ENCODE results near the gene SETD1B. TPM values are rescaled to one million over a fixed set of nuclear protein-coding genes. Genes with fewer than 3 reads are reported as not detected.

The SETD1B gene
- total and polyA plus RNA-seq, 2 of the 4 experiments (the other 2 are of a cell fraction) = 0.90 to 5.1 TPM

GRCh38 chr12:121798787-121799155, 5.0 kb upstream of the SETD1B start:
- BruUV-seq (replicated peaks) = no TSS peak
- H3K27ac ChIP-seq (ENCODE audit: insufficient read depth, low read length) = peak overlapping the region; percentile 77
- dilution Hi-C loops (cut with HindIII; ENCODE audit: low sequenced_read_pairs, unreplicated experiment) = no loop called here

More at GRCh38 chr12:121798787-121799155, 5.0 kb upstream of the SETD1B start:
- ATAC-seq (ENCODE audit: low read depth) = no peak
- Histone ChIP-seq H4K5ac (ENCODE audit: low read depth, low read length) (0 out of 2 replicates have a peak overlapping the region, but pooled peaks have one; percentile 12), H3K4ac (ENCODE audit: low read depth, low read length) (peak overlapping the region; percentile 77), H3K23ac (ENCODE audit: low read depth, low read length) (peak overlapping the region; percentile 92), H3K56ac (ENCODE audit: extremely low read depth, insufficient read depth, low read length) (no peak overlapping the region; the same call in 1 of the 2 replicates), H3K18ac (ENCODE audit: low read depth, low read length) (no peak overlapping the region), H3K27me3 (ENCODE audit: control insufficient read depth, insufficient read depth, low read length) (no peaks in the 10 kb centered on the region), H2AK5ac (ENCODE audit: low read depth, low read length) (peak overlapping the region; percentile 78), H4K8ac (ENCODE audit: low read depth in 2 of 2, low read length in 2 of 2) (peak overlapping the region in 1 of 2 experiments; percentile 29; a peak in 3 of 4 replicates), H2BK15ac (ENCODE audit: low read depth, low read length) (no peak overlapping the region), H2AK9ac (replicated peaks; ENCODE audit: low read depth, low read length, poor library complexity) (peak overlapping the region; percentile 95), H3K14ac (replicated peaks; ENCODE audit: low read depth, low read length) (peak overlapping the region; percentile 61), H4K91ac (ENCODE audit: insufficient read depth, low read depth, low read length) (peak overlapping the region; percentile 78), H3K4me1 (ENCODE audit: control insufficient read depth, insufficient read depth, low read length) (peaks cover 34% of the 10 kb centered on the region), H3K9me3 (ENCODE audit: control insufficient read depth, insufficient read depth, low read length) (no peaks in the 10 kb centered on the region), H2BK120ac (ENCODE audit: low read depth, low read length) (peak overlapping the region; percentile 5; the same call in 1 of the 2 replicates), H3K4me2 (ENCODE audit: low read depth, low read length) (peak overlapping the region; percentile 88), H3K79me1 (ENCODE audit: low read depth in 1 of 2, low read length in 2 of 2) (peaks cover 6 to 57% of the 10 kb centered on the region in 2 experiments; a peak in 3 of 4 replicates), H4K20me1 (ENCODE audit: insufficient read depth, low read length) (peaks cover 11% of the 10 kb centered on the region), H3K9me1 (ENCODE audit: insufficient read depth, low read length) (peaks cover 4% of the 10 kb centered on the region; the same call in 1 of the 2 replicates), H2BK20ac (ENCODE audit: low read depth, low read length) (0 out of 2 replicates have a peak overlapping the region, but pooled peaks have one; percentile 18), H2AFZ (replicated peaks; ENCODE audit: low read length, poor library complexity) (no peak overlapping the region), H3K9ac (ENCODE audit: low read depth, low read length) (peak overlapping the region; percentile 67), H3K36me3 (ENCODE audit: control insufficient read depth, insufficient read depth, low read length) (peaks cover 9% of the 10 kb centered on the region; the same call in 1 of the 2 replicates), H2BK5ac (ENCODE audit: low read depth, low read length, poor library complexity, severe bottlenecking) (peak overlapping the region; percentile 73), H3K4me3 (ENCODE audit: insufficient read depth, low read depth, low read length) (peak overlapping the region; percentile 13; the same call in 1 of the 2 replicates)
- ChIA-PET POLR2A (ENCODE audit: unreplicated experiment) (no interaction called here), CTCF (interaction anchor here (0.5 to 2.3 kb wide), 3 partner anchors 13 to 90 kb away, joined by 3 to 8 read pairs (median 3); partner anchors contain the start of gene PSMD9)
- in situ Hi-C loops (cut with MboI; ENCODE audit: low sequenced_read_pairs) = no loop called here
- intact Hi-C loops (cut with micrococcal nuclease) = loop anchor here (5.0 to 10.0 kb wide), 2 partner anchors 224 to 244 kb away; partner anchors contain the start of gene BCL7A
- TF ChIP-seq ELK1 (IDR thresholded peaks at IDR 0.05; ENCODE audit: borderline replicate concordance, low read depth, low read length) = no peak
- no peak for TF ChIP-seq MAZ (IDR thresholded peaks at IDR 0.05; ENCODE audit: borderline replicate concordance, low read depth, low read length)
- TF ChIP-seq SMC3 (IDR thresholded peaks at IDR 0.05; ENCODE audit: low read depth, low read length) = no peak
- no peak for TF ChIP-seq POLR2A (IDR thresholded peaks at IDR 0.05; ENCODE audit: low read depth, low read length)
- no peak for TF ChIP-seq RCOR1 (IDR thresholded peaks at IDR 0.05; ENCODE audit: insufficient replicate concordance, low read length)
- WGBS, 2 experiments (ENCODE audit: extremely low coverage in 2 of 2, insufficient read length in 1 of 2) = 50% methylated on average over 6 of the region's 10 CpGs; no CpG with 5 or more reads in 1 of the 2 experiments
- DNase-seq = no peak

All from IMR-90 (cell line).